HG03354 (cell line): ENCODE data around the gene ZNF223.
A peak's percentile ranks its signal among the peaks of the same experiment; 100 is the strongest.

Source experiments
- ATAC-seq: cut with Tn5 transposase; IDR thresholded peaks from one replicate; pipeline ENCODE4 v1.9.1; 2021; ENCODE audit warnings: mild to moderate bottlenecking; ENCODE audit not compliant: unreplicated experiment, poor library complexity, severe bottlenecking

Gene ZNF223

DNA sequence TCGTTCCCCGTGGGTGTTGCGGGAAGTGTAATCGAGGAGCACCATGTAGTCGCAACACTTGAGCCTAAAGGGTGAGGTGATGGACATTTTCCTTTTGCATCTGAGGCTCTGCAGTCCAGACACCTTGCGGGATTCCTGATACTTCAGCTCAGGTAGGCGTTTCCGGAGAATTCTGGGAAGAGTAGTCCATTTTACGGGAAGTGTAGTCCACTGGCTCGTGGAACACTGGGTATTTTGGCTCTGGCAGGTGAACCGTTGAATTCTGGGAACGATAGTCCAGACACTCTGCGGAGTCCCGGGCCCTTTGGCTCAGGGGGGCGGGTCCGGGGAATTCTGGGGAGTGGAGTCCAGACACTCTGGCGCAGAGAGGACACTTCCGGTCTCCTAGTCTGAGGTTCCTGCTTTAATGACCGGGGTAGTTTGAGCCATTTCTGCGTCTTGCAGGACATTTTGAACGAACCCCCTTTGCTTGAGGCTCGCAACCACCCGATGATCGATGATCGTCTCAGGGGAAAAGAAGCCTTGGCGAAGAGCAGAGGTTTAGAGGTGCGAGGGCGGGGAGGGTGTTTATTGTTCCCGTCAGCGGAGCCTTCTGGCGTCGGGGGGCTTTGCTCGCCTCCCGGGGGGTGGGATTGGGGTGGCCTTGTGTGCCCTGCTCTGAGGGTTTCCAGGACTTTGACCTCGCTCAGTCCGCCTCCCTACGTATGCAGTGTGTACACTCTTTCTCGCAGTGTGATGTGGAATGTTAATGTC lies at the start of gene ZNF223:
Gene ZNF223 (plus strand): TSS at position 387 of the 753 bp plus-strand sequence. CDS start 3,141 bp downstream, outside the sequence.
- peak; percentile 66 for ATAC-seq

DNA sequence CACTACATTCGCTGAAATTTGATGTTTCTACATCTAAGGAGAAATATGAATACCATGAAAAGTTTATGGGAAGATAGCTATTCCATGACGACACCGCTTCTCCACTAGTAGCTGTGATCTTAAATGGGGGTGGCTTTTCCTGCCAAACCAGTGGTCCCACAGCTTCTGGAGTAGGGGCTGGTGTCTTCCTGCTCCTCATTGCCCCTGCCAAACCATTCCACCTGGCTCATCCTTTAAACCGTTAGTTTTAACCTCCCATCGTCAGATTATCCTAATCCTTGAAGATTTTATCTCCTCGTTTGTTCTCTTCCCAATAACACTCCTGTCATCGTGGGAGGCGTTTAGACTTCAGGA lies 49.6 kb upstream of the ZNF223 start:
- no peak for ATAC-seq

DNA sequence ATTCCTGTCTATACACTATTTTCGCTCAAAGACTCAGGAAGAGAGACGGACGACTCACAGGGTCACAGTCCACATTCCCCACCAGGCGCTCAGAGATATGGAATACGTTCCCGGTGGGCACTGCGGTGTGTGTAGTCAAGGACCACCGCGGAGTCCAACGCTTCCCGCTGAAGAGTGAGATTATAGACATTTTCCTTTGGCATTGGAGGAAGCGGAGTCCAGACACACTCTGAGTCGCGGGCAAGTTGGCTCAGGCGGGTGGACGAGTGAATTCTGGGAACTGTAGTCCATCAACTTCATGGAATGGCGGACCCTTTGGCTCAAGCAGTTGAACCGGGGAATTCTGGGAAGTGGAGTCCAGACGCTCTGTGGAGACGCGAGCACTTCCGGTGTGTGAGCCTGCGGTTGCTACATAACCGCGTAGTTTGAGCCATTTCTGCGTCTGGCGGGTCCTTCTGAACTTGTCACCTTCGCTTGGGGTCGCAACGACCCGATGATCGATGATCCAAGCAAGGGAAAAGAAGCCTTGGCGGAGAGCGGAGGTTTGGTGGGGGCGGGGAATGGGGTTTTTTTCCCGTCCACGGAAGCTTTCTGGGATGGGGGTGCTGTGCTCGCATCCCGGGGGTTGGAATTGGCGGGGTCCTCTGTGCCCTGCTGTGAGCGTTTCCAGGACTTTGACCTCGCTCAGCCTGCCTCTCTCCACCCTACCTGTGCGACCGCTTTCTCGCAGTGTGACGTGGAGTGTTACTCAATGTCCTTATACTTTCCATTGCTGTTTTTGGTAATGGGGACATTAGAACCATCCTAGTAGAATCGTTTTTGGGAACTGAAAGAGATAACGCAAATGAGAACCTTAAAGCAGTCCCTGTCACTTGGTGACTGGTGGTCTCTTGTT lies 49.0 kb upstream of the ZNF223 start, which contains the start of gene ZNF230:
Gene ZNF230 (plus strand): TSS at position 392 of the 895 bp plus-strand sequence. CDS start 4,122 bp downstream, outside the sequence.
- ATAC-seq = peak; percentile 88

DNA sequence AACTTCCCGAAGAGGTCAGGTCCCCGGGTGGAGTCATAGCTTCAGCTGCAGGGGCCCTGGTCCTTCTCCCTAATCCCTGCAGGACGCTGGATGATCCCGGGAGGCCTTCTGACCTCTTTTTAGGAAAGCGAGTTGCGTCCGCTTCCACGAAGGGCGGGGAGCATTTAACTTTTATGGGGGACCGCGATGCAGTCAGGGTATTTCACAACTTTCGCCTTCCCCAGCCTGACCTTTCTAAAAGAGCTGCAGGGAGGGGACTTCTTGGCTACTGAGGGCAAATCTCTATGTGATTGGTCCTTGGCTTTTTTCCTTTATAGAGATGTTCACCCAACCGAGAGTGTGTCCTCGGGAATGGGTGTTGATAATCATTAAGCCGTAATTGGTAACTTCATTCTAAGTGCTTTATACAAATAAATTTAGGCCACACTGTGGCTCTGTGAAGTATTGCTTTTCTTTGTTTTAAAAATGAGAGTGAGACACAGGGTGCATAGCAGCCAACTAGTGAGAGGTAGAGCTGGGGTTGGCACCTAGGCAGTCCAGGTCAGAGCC lies 48.3 kb upstream of the ZNF223 start:
- peak; percentile 44 for ATAC-seq

DNA sequence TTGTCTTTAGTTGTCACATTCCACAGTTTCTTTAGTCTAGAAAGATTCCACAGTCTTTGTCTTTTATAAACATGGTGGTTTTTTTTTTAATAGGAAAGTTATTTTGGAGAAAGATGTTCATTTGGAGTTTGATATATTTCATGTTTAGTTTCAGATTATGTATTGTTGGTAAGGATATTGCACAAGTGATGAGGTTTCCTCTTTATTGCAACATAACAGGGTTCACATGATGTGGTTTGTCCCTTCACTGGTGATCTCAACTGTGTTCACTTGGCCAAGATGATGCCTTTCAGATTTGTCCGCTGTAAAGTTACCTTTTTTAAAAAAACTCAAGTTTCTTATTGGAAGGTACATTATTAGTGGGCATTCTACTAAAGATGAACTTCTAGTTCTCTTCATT lies 45.9 kb upstream of the ZNF223 start:
- ATAC-seq = no peak

DNA sequence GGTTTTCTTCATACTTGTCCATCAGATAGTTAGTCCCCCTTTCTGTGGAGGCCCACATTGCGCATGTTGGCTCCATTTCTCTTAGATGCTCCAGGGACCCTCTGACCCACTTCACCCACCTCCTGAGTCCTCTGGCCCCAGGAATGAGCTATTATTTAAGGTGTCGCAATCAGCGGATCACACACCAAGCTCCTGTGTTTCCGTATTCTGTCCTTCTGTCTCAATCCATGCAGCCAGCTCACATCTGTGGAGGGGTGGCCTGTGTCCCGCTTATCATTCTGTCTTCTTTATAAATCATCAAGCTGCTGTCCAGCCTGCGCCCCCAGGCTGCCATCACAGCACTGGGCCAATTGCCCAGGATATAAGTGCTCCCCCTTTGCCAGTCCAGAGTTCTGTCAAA lies 44.4 kb upstream of the ZNF223 start:
- ATAC-seq = no peak

DNA sequence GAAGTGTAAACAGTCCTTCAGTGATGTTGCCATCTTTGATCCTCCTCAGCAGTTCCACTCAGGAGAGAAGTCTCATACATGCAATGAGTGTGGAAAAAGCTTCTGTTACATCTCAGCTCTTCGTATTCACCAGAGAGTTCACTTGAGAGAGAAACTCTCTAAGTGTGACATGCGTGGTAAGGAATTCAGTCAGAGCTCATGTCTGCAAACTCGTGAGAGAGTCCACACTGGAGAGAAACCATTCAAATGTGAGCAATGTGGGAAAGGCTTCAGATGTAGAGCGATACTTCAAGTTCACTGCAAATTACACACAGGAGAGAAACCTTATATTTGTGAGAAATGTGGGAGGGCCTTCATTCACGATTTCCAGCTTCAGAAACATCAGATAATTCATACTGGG lies 41.4 kb upstream of the ZNF223 start:
- no peak for ATAC-seq

DNA sequence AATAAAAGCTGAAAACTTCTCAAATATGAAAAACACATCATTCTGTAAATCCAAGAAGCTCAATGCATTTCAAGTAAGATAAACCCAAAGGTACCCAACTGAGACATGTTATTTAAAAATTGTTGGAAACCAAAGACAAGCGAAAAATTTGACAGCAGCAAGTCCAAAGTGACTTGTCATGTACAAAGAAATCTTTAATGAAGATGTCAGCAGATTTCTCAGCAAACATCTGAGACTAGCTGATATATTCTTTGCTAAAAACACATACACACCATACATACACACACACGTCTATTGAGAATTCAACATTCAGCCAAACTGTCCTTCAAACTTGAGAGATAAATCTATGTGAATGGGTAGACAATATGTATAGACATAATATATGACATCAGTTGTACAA lies 32.3 kb upstream of the ZNF223 start:
- no peak for ATAC-seq

DNA sequence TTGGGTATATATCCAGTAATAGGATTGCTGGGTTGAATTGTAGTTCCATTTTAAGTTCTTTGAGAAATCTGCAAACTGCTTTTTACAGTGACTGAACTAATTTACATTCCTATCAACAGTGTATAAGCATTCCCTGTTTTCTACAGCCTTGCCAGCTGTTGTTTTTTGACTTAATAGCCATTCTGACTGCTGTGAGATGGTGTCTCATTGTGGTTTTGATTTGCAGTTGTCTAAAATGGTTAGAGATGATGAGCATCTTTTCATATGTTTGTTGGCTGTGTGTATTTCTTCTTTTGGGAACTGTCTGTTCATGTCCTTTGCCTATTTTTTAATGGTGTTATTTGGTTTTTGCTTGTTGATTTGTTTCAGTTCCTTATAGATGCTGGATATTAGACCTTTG lies 30.6 kb upstream of the ZNF223 start:
- ATAC-seq = no peak

DNA sequence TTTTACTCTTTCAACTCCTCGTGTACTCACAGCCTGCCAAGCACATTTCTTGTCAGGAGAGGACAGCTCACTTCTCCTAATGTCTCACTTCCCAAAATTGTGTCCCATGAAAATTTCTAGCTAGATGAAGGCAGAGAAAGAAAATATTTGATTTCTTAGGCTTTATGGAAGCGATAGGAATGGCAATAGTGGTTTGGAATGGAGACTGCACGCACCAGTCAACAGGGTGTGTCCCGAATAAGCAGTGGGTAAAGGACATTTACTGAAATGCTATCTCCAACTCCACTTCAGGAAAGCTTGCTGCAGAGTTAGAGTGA lies 27.0 kb upstream of the ZNF223 start:
- no peak for ATAC-seq

DNA sequence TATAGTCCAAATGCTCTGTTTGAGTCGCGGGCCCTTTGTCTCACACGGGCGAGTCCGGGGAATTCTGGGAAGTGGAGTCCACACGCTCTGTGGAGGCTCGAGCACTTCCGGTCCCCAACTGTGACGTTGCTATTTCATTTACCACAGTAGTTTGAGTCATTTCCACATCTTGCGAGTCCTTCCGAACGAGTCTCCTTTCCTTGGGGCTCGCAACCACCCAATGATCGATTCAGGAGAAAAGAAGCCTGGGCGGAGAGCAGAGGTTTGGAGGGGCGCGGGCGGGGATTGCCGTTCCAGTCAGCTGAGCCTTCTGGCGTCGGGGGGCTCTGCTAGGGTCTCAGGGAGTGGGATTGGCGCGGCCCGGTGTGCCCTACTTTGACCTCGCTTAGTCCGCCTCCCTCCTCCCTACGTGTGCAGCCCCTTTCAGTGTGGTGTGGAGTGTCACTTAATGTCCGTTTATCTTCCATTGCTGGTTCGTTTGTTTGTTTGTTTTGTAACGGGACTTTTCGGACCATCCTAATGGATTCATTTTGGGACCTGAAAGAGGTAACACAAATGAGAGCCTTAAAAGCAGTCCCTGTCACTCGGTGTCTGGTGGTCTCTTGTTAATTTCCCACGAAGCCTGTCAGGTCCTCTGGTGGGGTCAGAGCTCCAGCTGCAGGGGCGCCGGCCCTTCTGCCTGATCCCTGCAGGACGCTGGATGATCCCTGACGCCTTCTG lies 26.5 kb upstream of the ZNF223 start, which contains the start of gene ZNF222:
Gene ZNF222 (plus strand): TSS at position 163 of the 720 bp plus-strand sequence. CDS start 58 bp downstream, at position 221.
- ATAC-seq = peak; percentile 95

DNA sequence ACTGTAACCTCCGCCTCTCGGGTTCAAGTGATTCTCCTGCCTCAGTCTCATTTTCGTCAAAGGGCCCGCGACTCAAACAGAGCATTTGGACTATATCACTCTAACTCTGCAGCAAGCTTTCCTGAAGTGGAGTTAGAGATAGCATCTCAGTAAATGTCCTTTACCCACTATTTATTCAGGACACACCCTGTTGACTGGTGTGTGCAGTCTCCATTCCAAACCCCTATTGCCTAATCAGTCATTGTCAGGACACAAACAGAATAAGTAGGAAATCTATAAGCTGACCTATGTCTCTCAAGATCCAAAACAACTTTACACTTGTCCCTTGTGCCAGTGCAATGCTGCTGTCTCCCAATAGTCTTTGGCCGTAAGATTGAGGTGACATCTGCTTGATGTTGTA lies 25.2 kb upstream of the ZNF223 start:
- ATAC-seq = no peak

DNA sequence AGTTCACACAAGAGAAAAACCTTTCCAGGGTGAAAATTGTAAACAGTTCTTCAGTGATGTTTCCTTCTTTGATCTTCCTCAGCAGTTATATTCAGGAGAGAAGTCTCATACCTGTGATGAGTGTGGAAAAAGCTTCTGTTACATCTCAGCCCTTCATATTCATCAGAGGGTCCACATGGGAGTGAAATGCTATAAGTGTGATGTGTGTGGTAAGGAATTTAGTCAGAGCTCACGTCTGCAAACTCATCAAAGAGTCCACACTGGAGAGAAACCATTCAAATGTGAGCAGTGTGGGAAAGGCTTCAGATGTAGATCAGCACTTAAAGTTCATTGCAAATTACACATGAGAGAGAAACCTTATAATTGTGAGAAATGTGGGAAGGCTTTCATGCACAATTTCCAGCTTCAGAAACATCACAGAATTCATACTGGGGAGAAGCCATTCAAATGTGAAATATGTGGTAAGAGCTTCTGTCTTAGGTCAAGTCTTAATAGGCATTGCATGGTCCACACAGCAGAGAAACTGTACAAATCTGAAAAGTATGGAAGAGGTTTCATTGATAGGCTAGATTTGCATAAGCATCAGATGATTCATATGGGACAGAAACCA lies 19.7 kb upstream of the ZNF223 start:
- ATAC-seq = no peak

DNA sequence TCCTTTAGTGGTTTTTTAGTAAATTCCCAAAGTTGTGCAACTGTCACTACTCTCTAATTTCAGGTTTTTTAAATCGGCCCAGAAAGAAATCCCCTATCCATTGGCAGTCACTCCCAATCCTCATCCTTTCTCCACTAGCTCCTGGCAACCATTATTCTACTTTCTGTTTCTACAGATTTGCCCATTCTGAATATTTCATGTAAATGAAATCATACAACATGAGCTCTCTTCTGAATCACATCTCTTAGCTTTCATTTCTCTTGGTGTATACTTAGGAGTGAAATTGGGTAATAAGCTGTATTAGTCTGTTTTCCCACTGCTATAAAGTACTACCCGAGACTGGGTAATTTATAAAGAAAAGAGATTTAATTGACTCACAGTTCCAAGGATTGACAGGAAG lies 9.7 kb upstream of the ZNF223 start:
- ATAC-seq = no peak

DNA sequence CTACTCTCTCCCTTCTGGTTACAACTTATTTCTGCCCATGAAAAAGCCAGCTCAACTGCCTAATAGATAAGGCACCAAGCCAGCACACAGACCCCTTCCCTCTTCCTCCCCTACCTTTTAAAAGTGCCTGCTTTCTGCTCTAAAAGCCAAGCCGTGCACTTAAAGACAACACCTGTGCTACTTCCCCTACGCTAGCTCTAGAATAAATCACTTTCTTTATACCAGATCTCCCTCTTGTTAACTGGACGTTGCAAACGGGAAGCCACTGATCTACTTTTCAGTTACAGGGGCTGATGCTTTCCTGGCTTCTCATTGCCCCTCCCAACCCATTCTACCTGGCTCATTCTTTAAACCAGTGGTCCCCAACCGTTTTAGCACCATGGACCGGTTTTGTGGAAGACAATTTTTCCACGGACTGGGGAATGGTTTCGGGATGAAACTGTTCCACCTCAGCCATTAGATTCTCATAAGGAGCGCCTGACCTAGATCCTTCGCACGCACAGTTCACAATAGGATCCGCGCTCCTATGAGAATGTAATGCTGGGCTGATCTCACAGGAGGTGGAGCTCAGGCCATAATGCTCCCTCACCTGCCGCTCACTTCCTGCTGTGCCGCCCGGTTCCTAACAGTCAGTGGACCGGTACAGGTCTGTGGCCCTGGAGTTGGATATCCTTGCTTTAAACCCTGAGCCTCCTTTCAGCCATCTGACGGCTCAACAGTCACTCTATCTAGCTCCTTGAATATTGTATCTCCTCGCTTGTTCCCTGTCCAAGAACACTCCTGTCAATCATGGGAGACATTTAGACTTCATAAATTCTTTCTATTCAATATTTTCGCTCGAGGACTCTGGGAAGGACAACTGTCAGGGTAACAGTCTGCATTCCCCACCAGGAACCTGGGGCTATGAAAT lies 841 bp upstream of the ZNF223 start:
- ATAC-seq = peak; percentile 43

DNA sequence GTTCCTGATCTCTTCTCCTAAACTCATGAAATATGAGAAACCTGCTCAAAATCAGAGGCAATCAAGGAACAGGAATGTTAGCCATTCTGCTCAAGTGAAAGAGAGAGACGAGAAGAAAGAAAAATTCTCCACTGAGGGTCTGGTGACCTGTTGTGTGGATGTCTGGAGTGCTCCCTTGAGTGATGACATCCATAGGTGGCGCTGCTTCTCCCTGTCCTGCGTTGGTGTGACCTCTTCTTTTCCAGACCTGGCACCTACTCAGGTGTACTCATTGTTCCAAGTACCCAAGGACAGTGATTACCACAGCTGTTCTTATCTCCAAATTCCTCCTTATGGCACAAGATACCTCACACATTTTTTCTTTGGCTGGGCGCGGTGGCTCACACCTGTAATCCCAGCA lies 4.0 kb downstream of the ZNF223 start:
- no peak for ATAC-seq

DNA sequence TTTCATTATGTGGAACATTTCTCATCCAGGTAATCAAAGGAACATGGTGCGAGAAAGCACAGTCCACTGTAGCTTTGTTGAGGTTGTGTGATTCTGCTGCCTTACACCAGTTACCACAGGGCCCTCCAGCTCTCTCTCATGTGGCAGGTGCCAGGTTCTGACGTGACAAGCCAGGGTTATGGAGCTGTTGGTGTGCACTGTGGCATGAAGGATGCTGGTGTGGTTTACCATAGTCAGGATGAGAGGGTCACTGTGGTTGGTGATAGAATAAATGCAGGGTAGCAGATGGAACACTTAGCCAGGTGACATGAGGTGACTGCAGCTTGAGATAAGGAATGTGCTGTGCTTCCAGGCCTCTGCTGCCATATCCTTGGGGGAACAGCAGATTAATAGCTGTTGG lies 7.4 kb downstream of the ZNF223 start:
- ATAC-seq = no peak

DNA sequence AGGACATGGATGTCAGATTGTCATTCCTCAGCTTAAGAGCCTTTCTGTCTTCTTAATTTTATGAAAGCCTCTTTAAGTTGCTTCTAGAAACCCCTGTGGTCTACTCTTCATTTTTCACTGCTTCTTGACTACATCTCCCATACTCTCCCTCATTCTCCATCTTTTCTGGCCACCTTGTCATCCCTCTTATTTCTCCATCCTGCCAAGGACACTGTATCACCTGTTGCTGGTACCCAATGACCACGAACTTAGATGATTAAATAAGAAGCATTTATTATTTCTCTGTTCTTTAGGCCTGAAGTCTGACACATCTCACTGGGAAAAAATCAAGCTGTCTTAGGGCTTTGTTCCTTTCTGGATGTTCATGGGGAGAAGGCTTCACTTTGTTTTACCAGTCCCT lies 9.2 kb downstream of the ZNF223 start:
- no peak for ATAC-seq

DNA sequence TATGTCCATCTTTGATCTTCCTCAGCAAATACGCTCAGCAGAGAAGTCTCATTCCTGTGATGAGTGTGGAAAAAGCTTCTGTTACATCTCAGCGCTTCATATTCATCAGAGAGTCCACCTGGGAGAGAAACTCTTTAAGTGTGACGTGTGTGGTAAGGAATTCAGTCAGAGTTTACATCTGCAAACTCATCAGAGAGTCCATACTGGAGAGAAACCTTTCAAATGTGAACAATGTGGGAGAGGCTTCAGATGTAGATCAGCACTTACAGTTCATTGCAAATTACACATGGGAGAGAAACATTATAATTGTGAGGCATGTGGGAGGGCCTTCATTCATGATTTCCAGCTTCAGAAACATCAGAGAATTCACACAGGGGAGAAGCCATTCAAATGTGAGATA lies 14.5 kb downstream of the ZNF223 start:
- no peak for ATAC-seq
